Bladder microvascular endothelial cell (primary cell): ENCODE results near the gene FBXO24. TPM values are rescaled to one million over a fixed set of nuclear protein-coding genes. Genes with fewer than 3 reads are reported as not detected.

ENCODE experiments used
- total RNA-seq: library from RNA; depleted of rRNA; stranded (reverse); fragments of >200 nt; gene quantifications from 2 replicates; pipeline ENCODE4 v1.2.3, GENCODE V29; 2014

FBXO24 gene, protein sequence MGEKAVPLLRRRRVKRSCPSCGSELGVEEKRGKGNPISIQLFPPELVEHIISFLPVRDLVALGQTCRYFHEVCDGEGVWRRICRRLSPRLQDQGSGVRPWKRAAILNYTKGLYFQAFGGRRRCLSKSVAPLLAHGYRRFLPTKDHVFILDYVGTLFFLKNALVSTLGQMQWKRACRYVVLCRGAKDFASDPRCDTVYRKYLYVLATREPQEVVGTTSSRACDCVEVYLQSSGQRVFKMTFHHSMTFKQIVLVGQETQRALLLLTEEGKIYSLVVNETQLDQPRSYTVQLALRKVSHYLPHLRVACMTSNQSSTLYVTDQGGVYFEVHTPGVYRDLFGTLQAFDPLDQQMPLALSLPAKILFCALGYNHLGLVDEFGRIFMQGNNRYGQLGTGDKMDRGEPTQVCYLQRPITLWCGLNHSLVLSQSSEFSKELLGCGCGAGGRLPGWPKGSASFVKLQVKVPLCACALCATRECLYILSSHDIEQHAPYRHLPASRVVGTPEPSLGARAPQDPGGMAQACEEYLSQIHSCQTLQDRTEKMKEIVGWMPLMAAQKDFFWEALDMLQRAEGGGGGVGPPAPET
- total RNA-seq = 0.25 TPM in 1 of 2 replicates, not detected in the other

DNA sequence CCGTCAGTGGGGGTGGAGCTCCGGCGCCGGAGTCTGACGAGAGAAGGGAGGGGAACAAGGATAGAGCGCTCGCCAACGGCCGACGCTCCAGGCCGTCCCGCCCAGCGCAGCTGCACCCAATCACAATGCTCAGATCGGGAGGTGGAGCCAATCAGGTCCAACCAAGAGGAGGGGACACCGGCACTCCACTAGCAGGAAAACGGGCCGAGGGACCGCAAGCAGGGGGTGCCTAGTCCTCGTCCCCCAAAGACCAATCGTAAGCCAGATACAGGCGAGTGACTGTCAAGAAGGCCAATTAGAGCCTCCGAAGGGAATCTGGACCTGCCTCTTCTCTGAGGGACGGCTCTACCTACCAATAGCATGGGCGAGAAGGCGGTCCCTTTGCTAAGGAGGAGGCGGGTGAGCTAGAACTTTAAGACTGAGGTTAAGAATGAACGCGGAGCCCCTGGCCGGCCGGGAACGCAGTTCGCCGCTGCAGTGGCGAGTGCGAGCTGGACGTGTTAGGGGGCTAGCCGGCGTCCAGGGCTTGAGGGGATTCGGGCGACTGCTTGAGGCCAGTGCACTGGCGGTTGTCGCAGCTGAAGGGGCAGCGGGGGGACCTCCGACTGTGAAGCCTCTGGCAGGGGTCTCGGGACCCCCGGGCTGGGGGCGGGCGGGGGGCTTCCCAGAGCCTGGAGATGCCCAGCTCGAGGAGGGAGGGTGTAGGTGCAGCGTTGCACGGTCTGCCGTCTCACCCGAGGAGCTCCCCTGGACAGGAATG, at the start of gene FBXO24:
Gene FBXO24 (plus strand): TSS at position 63 of the 760 bp plus-strand sequence. CDS start 298 bp downstream, at position 361.

DNA sequence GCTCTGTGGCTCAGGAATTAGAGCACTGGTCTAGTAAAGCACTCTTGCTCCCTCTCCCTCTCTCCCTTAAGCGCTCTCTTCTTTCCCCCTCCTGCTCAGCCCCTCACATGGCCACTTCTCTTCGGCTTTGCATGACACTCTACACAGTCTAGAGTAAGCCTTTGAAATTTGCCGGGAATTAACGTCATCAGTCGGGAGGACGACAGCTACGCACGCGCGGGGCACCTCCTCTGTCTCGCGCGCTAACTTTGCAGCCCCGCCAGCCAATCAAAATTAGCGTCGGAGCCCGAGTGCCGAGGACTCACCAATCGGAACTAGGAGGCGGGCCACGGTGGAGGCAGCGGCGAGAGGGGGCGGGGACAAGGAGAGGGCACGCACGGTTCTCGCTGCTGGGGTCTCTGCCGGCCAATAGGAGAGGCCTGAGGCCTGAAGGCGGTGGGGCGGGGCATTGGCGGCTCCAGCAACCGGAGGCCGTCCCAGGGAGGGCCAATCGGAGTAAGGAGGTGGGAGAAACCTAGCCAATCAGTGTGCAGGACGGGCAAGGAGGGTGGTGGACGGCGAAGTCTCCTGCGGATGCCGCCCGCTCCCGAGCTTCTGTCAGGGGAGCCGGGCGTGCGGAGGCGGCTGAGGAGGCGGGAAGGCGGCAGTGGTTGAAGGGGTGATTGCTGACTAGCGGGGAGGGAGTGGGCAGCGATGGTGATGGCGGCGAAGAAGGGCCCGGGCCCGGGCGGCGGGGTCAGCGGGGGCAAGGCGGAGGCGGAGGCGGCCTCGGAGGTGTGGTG, 47.3 kb upstream of the FBXO24 start, which contains the start of gene AGFG2:
Gene AGFG2 (plus strand): TSS at position 550 of the 782 bp plus-strand sequence. CDS start 144 bp downstream, at position 694.

DNA sequence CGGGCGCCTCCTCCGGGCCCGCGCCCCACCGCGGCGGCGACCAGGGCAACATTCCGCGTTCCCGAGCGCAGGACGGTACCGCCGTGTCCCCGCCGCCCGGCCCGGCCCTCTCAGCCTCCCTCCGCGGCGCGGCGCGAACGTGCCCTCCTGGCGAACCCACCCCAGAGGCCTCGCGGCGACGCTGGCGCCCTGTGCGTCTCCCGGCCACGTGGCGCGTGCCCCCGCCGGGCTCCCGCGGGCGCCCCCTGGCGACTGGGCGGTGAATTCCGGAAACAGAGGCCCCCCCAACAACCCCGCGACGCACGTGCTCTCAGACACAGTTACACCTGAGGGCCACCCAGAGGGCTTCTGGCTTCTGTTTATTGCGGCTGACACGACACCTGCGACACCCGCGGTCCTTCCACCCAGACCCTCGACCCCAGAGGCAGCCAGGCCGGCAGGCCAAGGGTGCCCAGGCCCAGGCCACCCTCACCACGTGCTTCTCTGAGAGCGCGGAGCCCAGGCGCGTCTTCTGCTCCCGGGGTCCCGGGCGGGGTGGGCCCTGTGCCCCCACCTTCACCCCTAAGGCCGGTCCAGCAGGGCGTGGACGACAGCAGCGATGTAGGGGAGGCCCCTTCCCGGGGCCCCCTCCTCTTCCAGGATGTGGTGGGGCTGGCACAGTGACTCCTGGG, 12.3 kb upstream of the FBXO24 start, which contains the start of gene SAP25:
Gene SAP25 (minus strand): TSS at position 210 of the 671 bp plus-strand sequence. CDS start 158 bp downstream, at position 52.

DNA sequence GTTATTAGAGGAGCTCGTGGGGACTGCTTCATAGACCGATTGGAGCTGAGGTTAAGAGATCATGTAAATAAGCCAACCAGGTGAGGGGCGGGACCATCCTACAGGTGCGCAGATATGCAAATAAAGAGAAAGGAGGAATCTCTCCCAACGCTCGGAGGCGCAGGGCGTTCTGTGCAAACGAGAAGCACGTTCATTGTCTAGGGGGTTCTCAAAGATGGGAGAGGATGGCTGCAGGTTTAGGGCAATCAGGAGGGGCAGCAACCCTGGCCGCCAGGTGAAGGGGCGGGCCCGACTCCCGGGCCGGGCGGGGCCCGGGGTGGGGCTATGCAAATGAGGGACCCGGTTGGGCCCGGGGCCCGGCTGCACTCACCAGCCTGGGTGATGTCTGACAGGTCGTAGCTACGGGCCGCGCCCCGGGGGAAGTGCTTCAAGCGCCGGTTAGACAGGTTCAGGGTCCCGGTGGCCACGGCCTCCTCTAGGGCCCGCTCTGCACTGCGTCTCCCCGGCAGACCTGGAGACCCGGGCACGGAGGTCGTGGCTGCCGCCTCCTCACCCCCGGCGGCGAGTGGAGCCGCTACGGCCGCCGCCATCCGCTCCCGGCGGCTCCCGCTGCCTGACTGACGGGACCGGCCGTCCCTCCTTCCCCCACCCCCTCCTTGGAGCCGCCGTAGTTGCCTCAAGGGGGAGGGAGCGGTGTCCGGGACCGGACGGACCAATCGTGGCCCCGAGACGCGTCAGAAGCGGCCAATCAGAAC, 440 bp upstream of the FBXO24 start, which contains the start of gene LRCH4:
Gene LRCH4 (minus strand): TSS at position 619 of the 755 bp plus-strand sequence. CDS start 29 bp downstream, at position 590.

DNA sequence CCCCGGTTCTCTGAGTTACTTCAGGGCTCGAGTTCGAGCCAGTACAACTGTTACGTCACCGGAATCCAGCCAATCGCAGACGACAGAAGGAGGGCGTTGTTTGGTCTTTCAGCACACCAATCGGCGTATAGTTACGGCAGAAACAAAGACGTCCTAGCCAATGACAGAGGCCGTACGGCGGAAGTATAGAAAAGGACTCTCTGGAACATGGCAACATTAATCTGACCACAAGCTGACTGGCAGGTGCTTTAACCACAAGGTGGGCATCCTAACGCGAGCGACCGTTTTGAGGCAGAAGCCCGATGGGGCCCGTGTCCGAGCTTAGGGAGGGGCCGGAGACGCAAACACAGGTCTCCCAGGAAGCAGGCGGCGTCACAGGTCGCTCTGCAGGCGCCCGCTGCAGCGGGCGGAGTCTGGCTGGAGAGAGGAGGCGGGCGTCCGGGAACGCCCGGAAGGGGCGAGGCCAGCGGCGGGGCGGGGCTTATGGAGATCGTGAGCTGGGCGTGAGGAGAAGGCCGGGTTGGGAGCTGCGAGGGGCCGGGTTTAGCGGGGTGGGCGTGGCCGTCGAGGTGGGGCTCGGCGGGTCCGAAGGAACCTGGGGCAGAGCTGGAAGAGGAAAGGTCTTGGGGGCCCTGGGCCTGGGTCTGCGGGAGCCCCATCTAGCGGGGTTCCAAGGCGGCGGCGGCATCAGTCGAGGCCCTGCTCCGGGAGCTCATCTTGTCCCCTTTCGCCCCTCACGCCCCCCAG, 26.0 kb downstream of the FBXO24 start, which contains the start of gene MOSPD3:
Gene MOSPD3 (plus strand): TSS at position 558 of the 747 bp plus-strand sequence. CDS start 252 bp downstream, outside the sequence.

DNA sequence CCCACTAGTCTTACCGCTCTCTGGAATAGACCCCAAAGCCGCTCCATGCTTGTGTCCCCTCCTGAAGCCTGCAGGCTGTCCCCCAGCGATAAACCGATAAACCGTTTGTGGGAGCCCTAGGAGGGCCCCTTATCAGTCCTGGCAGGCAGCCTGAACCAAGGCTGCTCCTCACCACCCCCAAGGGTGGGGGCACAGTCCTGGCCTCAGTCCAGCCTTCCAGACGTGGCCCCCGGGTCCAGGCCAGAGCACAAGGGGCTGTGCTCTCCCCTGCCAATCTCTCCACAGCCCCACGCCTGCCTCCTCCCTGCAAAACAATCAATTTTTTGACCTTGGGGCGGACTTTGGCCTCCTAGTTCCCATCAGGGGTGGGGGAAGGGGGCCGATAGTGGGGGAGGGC, 55.3 kb downstream of the FBXO24 start, which contains the start of gene TFR2:
Gene TFR2 (minus strand): TSS at position 90 of the 397 bp plus-strand sequence. CDS start 43 bp downstream, at position 47.

Other genes with a start within 250 kb of the FBXO24 start
- 7.3 and 21.3 TPM in 2 replicates for gene PILRB, start 228.2 kb upstream of the FBXO24 start, total RNA-seq
- gene PILRA, start 212.8 kb upstream of the FBXO24 start, total RNA-seq = 0.06 and 0.16 TPM in 2 replicates
- 0.94 and 1.1 TPM in 2 replicates for gene ZCWPW1, start 157.6 kb upstream of the FBXO24 start, total RNA-seq
- 34.2 and 54.1 TPM in 2 replicates for gene MEPCE, start 156.5 kb upstream of the FBXO24 start, total RNA-seq
- 8.6 and 17.3 TPM in 2 replicates for gene PPP1R35, start 149.8 kb upstream of the FBXO24 start, total RNA-seq
- gene SPACDR, start 122.1 kb upstream of the FBXO24 start, total RNA-seq = 0.32 and 0.38 TPM in 2 replicates
- 21.3 and 24.8 TPM in 2 replicates for gene TSC22D4, start 107.1 kb upstream of the FBXO24 start, total RNA-seq
- gene NYAP1, start 102.4 kb upstream of the FBXO24 start, total RNA-seq = 2.5 and 2.6 TPM in 2 replicates
- gene AGFG2, start 47.1 kb upstream of the FBXO24 start, total RNA-seq = 25.1 and 33.2 TPM in 2 replicates
- not detected in 2 replicates for gene SAP25, start 12.4 kb upstream of the FBXO24 start, total RNA-seq
- 7.3 and 8.6 TPM in 2 replicates for gene LRCH4, start 199 bp upstream of the FBXO24 start, total RNA-seq
- gene PCOLCE, start 16.0 kb downstream of the FBXO24 start, total RNA-seq = 0.38 and 0.49 TPM in 2 replicates
- gene MOSPD3, start 26.2 kb downstream of the FBXO24 start, total RNA-seq = 5.3 and 7.6 TPM in 2 replicates
- under 0.01 and 0.57 TPM in 2 replicates for gene TFR2, start 55.2 kb downstream of the FBXO24 start, total RNA-seq
- not detected in 2 replicates for gene ACTL6B, start 70.1 kb downstream of the FBXO24 start, total RNA-seq
- gene GNB2, start 87.4 kb downstream of the FBXO24 start, total RNA-seq = 79.8 and 102 TPM in 2 replicates
- 10.2 and 20.9 TPM in 2 replicates for gene GIGYF1, start 107.9 kb downstream of the FBXO24 start, total RNA-seq
- 28.6 and 36.8 TPM in 2 replicates for gene POP7, start 119.8 kb downstream of the FBXO24 start, total RNA-seq
- gene EPO, start 134.1 kb downstream of the FBXO24 start, total RNA-seq = not detected in 2 replicates
- gene ZAN, start 147.3 kb downstream of the FBXO24 start, total RNA-seq = not detected in 2 replicates
- 224 and 582 TPM in 2 replicates for gene EPHB4, start 241.2 kb downstream of the FBXO24 start, total RNA-seq